RPMI8226 (cell line): Measurements from ENCODE around the gene TSC22D1.

Source experiments
- DNase-seq: peaks from one replicate; pipeline ENCODE4 v3.0.0-alpha.2; 2015

Gene TSC22D1

GRCh38 chr13:44422755-44423643 is 153.1 kb downstream of the TSC22D1 start:
- peak; percentile 78 for DNase-seq

GRCh38 chr13:44421853-44422525 is 154.1 kb downstream of the TSC22D1 start:
- DNase-seq: no peak

DNA sequence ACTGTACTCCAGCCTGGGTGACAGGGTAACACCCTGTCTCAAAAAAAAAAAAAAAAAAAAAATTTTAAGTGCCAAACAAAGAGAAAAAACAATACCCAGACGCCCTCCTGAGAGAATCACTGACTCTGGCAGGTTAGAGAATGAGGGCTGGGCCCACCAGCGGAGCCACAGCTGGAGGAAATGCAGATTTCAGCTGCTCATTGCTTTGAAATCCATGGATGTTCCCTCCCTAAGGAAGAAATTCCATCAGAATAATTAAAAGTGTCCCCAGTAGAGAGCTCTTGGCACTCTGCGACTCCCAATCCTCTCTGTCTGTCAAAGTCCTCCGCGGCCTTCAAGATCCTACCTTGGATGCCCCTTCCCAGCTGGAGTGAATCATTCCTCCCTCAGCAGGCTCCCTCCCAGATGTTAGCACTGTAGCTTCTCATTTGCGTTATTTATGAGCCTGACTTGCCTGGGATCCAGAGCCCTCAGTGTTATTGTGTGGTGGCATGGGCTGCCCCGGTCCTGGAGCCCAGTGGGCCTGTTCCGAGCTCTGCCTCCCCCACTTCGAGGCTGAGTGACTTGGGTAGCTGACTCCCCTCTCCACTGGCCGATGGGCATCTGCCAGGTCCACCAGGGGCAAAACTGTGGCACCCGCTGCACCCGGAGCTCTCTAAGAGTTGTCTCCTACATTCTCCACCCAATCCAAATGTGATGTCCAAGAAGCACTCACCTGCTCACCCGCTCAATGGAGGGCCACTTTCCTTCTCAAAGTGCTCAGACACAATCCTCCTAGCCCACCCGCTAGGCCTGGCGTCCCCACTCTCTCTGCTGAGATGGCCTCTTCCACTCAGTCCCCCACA is 155.5 kb downstream of the TSC22D1 start:
- no peak for DNase-seq

DNA sequence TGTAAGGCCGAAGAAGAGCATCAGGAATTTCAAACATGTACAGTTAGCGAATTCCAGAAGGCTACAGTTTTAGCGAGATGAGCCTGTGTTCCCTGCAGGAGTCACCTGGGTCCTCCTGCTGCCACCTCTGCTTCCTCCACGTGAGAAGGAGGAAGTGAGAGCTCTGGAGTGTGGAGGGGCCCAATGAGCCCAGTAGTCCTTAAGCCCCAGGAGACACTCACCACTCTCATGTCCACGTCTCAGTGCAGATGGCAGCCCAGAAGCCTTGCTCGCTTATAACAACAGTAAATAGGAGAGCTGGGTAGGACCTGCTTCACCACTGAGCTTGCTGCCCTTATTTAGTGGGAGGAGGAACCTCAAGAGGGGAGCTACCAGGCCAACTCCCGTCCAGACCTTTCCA is 158.3 kb downstream of the TSC22D1 start:
- peak; percentile 43 for DNase-seq

DNA sequence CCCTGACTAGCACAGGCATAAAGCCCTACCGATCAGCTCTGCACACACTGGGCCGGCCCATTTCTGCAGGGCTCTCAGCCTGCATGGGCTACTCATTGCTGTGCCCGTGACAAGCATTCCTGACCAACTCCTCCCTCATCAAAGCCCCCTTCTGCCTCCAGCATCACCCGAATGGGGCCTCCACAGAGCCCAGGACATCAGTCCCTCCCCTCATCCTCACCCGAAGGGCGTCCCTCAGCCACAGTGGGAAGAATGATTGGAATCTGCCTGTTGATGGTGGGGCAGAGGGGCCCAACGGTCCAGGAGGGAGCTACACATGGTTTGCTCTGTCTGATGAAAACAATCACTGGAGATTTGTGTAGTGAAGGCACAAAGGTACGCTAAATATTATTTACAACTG is 158.7 kb downstream of the TSC22D1 start:
- DNase-seq: no peak

DNA sequence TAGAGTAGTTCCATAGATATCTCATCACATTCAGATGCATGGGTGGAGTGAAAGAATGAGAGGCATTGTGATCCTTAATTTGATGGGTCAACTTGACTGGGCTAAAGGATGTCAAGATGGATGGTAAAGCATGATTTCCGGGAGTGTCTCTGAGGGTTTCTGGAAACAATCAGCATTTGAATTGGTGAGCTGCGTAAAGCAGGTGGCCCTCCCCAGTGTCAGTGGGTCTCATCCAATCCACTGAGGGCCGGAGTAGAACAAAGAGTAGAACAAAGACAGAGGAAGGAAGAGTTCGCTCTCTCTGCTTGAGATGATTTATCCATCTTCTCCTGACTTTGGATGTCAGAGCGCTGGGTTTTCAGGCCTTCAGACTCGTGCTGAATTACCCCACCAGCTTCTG is 159.4 kb downstream of the TSC22D1 start:
- no peak for DNase-seq

- DNase-seq: no peak
Observed at GRCh38 chr13:44416301-44416700, 159.8 kb downstream of the TSC22D1 start.

DNA sequence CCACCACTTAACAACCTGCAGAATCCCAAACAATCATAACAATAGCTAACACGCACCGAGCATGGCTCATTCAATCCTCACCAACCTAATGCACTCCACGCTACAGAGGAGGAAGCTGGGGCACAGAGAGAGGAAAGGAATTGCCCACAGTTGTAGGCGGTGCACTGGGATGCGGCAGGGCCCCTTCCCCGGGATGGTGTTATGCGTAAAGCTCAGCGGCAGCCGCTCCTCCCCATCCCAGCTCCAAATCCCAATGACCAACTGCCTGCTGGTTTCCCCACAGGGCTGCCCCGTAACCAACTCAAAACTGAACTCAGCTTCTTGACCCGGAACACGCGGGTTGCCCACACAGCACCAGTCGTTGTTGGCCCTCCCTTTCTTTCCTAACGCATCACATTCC is 160.3 kb downstream of the TSC22D1 start:
- DNase-seq: no peak

DNA sequence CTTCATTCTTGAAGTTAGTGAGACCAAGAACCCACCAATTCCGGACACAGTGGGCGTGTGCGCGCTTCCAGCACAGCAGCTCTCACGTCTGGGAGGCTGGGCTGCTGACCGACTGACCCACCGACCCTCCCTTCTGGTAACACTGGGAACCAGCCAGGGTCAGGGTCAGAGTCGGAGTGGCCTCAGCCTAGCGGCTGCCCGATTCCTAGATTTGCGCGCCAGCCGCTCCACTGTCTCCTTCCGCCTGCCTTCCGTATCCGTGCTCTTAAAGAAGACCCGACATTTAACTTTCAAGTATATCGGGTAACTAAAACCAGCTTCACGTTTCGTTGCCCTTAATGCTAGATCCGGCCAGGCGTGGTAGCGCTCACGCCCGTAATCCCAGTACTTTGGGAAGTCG is 161.4 kb downstream of the TSC22D1 start:
- no peak for DNase-seq

DNA sequence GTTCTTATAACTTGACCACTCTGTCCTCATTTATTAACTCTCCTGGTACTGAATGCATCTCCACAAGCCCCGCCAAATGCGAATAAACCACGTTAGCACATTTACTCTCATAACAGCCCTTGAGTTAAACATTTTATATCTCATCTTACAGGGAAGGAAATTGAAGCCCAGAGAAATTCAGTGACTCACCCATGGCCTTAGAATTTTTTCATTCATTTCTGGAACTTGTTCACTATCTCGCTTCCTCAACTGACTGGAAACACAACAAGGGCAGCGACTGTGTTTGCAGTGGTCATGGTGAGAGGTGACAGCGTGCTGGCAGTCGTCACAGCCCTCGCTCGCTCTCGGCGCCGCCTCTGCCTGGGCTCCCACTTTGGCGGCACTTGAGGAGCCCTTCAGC is 163.0 kb downstream of the TSC22D1 start:
- no peak for DNase-seq

DNA sequence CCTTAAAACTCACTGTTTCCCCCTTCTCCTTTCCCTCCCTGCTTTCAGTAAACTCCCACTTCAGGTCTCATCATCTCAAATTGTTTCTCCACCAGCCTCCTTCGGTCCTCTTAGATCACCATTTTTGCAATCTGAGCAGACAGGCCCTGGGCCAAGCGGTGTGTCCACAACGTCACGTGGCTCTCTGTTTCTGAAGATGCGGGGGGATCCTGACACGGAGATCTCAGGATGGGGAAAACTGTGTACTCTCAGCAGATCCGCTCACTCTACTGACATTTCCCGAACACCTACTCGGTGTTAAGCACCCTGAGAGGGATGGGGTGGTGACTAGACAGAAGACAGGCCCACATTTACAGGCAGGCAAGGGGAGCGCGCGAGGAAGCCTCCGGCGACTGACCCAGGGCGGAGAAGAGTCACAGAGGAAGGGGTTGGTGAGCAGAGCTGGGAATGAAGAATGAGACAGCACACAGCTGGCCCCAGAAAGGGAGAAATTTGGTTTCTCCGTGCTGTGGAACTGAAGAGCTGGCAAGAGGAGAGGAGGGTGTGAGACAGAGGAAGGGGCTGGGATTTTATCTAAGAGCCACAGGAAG is 163.7 kb downstream of the TSC22D1 start:
- DNase-seq: no peak

DNA sequence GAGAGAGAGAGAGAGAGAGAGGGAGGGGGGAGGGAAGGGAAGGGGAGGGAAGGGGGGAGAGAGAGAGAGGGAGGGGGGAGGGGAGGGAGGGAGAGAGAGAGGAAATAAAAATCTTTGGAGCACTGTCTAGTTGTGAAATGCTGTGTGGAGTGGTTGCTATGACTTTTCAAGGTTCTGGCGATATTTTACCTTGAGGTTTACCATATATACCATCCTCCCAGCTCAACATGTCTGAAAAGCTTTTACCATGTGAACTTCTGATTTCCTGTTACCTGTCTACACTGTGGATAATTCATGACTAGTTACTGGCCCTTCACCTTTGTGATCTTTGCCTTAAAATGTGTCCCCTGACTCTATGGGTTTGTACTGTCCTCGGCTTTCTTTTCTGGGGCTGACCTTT is 164.3 kb downstream of the TSC22D1 start:
- DNase-seq: no peak

DNA sequence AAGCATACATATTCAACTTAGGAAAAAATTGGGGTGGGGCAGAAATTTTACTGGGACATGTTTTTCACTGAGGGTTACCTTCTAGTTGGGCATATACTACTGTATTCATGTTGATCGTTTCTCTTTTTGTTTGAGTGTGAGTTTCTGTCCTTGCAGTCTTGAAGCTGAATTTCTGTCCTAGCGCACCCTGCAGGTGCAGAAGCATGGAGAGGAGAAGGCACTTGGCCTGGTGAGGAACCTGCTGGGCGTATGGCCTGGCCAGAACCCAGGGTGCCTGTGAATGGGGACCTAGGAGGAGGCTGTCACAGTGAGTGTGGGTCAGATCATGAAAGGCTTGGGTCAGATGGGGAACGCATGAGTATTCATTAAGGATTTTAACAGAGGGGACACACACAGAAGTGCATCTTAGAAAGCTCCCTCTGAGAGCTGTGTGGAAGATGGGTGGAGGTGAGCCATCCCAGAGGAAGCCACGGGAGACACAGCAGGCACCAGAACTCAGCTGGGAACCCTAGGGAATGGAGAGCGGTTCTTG is 165.7 kb downstream of the TSC22D1 start:
- peak; percentile 42 for DNase-seq

DNA sequence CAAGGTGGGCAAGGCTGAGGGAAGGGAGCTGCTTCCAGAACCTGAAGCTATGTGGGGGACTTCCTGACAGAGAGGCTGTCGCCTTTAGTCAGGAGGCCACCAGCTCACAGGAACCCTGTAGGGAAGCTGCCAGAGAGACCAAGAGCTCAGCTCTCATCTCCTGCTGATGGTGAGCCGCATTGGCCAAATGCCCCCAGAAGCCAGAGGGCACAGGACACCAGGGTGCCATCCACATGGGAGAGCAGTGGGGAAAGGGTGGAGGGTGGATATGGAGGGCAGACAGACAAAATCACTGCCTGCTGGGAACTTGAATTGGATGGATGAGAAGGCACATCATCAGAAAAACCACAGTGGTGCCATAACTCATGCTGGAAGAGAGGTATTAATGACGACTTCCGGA is 166.5 kb downstream of the TSC22D1 start:
- DNase-seq: no peak

DNA sequence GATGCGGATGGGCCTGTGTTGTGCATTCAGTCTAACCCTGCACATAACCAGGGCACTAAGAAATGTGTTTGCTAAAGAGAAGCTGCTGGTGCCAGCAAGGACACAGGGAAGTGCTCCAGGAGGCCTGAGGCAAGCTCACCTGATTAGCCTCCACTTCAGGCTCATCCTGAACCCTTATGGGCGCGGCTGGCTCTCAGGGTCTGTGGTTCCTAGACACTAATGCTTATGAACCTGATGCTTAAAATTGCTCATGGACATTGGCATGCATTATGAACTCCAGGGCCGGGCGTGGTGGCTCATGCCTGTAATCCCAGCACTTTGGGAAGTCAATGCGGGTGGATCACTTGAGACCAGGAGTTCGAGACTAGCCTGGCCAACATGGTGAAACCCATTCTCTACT is 168.2 kb downstream of the TSC22D1 start:
- no peak for DNase-seq

GRCh38 chr13:44407379-44407778 is 168.8 kb downstream of the TSC22D1 start:
- DNase-seq: no peak

DNA sequence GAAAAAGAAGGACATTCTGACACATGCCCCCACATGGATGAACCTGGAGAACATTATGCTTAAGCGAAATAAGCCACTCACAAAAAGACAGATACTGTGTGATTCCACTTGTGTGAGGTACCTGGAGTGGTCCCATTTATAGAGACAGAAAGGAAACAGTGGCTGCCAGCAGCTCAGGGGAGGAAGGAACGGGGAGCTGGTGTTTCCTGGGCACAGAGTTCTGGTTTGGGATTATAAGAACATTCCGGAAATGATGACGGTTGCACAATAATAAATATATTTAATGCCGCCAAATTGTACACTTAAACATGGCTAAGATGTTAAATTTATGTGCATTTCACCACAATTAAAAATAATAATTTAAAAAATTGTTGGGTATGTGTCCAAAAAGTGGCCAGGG is 169.5 kb downstream of the TSC22D1 start:
- DNase-seq: no peak

DNA sequence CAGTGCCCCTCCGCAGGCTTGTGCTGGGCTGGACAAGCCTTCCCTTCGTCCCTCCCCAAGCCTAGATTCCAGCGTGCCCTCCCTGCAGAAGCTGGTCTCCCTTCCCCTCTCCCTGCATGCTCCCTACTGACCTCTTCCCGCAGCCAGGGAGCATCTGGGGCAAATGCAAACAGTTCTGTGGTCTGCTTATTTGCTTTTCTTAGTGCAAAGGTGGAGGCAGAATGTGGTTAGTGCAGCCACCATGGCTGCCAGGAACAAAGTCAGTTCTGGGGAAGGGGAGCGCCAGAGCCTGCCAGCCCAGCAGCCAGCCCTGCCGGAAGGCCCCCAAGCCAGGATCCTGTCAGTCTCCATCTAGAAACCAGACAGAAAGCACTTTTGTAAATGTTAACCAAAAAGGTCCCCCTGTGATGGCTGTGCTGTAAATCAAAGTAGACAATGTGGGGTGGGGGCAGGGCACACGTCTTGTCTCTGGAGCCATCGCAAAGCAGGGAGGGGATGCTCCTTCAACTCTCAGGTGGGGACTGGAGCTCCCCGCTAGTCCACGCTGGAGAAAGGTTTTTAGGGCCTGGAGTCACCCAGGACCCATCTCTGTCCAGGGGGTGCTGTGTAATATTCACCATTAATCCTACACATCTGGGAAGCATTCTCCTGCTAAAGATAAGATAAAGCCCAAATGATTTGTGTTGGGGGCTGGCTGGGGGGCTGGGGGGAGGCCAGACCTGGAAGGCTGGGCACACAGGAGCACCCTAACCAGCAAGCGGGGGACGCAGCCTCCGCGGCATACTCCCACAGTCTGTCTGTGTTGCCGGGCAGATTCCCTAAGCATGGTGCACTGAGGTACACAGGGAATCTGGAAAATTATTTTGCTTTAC is 171.6 kb downstream of the TSC22D1 start:
- DNase-seq: no peak

- DNase-seq: no peak
Observed at GRCh38 chr13:44403461-44404056, 172.6 kb downstream of the TSC22D1 start.

DNA sequence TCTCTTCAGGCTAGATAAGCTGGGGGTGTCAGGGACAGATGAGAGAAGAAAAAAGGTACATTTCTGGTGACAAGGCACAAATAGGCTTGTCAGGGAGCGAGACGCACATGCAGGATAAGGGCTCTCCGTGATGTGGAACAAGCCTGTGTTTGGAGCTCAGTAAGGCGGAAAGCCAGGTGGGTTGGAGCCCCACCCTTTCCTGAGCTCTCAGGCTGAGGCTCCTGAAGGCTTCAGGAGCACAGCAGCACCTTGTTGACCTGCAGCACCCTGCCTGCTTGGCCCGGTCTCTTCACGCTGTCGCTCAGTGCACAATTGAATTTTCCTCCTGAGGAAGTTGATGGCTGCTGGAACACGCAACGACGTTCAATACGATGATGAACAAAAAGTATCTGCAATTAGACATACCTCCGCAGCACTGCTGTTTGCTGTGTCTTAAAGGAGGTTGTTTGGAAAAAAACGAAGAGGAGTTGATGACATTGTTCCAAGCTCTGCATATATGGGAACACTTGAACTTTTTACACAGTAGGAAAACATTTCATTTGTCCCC is 173.2 kb downstream of the TSC22D1 start:
- no peak for DNase-seq

- DNase-seq: peak; percentile 40
Observed at GRCh38 chr13:44401577-44401976, 174.6 kb downstream of the TSC22D1 start.
